ENCODE data around the gene ZNF384. TPM values are rescaled to one million over a fixed set of nuclear protein-coding genes. Genes with fewer than 3 reads are reported as not detected.
A peak's percentile ranks its signal among the peaks of the same experiment; 100 is the strongest.

Gene ZNF384
- total and polyA plus RNA-seq, 5 donors from 2014 or later: 13.4 to 68.3 (median 19.8) TPM

DNA sequence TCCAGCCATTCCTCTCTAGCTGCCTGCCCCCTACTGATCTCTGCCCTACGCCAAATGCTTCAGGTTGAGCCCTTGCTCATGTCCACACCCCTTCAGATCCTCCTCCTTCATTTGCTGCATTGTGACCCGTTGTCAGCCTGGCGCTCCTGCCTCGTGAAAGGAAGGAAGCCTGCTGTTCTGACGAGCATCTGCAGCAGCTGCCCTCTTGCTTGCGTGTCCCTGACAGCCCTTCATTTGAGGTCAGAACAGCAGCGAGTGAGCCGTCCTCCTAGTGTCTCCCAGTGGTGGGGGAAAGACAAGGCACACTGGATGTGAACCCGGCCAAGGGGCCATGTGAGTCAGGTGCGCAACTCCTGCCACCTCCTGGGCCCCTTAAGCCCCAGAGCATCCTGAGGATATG, 14.5 kb upstream of the ZNF384 start:
- Histone ChIP-seq H3K36me3 (ENCODE audit: control insufficient read depth, insufficient read depth, low read length) (no peaks in the 10 kb centered on the region), H3K4me3 (ENCODE audit: low read depth, low read length) (no peak overlapping the region), H3K9me3 (ENCODE audit: control insufficient read depth in 2 of 2, low read length in 2 of 2) (peaks cover 3 to 5% of the 10 kb centered on the region in 2 experiments), H3K27me3 (ENCODE audit: control insufficient read depth, insufficient read depth, low read length) (peaks cover 30% of the 10 kb centered on the region), H3K27ac (ENCODE audit: insufficient read depth, low read length, poor library complexity, severe bottlenecking) (no peak overlapping the region), H3K4me1 (ENCODE audit: control insufficient read depth, insufficient read depth, low read length, poor library complexity, severe bottlenecking) (peaks cover 13% of the 10 kb centered on the region)
- H3K36me3 Mint-ChIP-seq: no peaks in the 10 kb centered on the region
- peaks cover 0 to 6% (median 0%) of the 10 kb centered on the region in 7 donors for H3K9me3 Mint-ChIP-seq
- H3K27ac Mint-ChIP-seq: no peak overlapping the region
- H3K4me1 Mint-ChIP-seq: peaks cover 0 to 27% (median 6%) of the 10 kb centered on the region in 4 donors
- DNase-seq (no peak), ATAC-seq (ENCODE audit: low read depth in 2 of 2) (no peak)
- no peak overlapping the region for H3K4me3 Mint-ChIP-seq
- peaks cover 57% of the 10 kb centered on the region for H3K27me3 Mint-ChIP-seq

DNA sequence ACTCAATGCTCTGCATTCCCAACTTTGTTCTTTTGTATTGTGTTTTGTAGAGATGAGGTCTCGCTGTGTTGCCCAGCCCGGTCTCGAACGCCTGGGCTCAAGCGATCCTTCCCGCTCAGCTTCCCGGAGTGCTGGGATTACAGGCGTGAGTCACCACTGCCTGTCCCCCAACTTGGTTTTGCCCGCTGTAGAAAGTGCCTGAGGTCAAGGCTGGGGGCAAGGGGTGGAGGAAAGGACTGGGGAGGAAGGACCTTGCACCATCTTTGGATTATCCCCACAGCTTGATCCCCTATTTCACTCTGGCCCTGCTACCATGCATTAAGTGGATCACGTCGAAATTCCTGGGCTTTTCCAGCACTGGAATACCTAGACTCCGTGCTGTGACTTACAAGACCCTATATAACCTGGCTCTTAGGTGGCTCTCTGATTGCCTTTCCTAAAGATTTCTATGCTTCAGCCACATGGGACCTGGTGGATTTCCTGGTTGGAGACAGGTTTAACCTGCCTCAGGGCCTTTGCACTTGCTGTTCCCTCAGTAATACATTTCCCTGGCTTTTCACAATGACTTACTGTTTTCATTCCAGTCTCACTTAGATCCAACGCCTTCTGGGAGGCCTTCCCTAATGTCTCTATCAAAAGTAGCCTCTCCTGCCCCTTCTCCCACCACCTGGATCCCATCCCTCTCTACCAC, 12.0 kb upstream of the ZNF384 start:
- Histone ChIP-seq H3K9me3 (ENCODE audit: control insufficient read depth in 2 of 2, low read length in 2 of 2) (peaks cover 3 to 5% of the 10 kb centered on the region in 2 experiments), H3K4me3 (ENCODE audit: low read depth, low read length) (peak overlapping the region; percentile 15), H3K4me1 (ENCODE audit: control insufficient read depth, insufficient read depth, low read length, poor library complexity, severe bottlenecking) (peaks cover 13% of the 10 kb centered on the region), H3K27me3 (ENCODE audit: control insufficient read depth, insufficient read depth, low read length) (peaks cover 30% of the 10 kb centered on the region), H3K36me3 (ENCODE audit: control insufficient read depth, insufficient read depth, low read length) (no peaks in the 10 kb centered on the region), H3K27ac (ENCODE audit: insufficient read depth, low read length, poor library complexity, severe bottlenecking) (no peak overlapping the region)
- Mint-ChIP-seq H3K27ac (peak overlapping the region in 1 of 3 donors; percentile 63), H3K4me3 (peak overlapping the region; percentile 59 to 74 (median 70)), H3K27me3 (peaks cover 69% of the 10 kb centered on the region), H3K36me3 (no peaks in the 10 kb centered on the region), H3K4me1 (peaks cover 0 to 30% (median 7%) of the 10 kb centered on the region in 4 donors), H3K9me3 (peaks cover 0 to 4% (median 0%) of the 10 kb centered on the region in 7 donors)
- no peak for ATAC-seq (ENCODE audit: low read depth in 2 of 2)
- no peak for DNase-seq

DNA sequence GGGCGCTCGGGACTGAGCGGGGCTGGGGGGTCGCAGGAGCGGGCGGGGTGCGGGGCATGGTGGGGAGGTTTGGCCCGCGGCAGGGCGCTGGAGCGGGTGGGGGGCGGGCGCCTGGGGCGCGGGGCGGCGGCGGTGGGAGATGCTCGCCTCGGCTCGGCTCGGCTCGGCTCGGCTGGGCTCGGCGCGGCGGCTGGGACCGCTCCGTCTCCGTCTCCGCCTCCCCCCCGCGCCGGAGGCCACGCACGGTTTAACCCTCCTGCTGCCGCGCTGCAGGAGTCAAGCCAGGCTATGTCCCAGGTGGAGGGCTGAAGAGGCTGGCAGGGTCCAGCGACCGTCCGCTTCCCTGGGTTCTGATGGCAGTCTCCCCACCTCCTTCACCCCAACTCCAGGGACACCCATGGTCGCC, 11.5 kb upstream of the ZNF384 start, which contains the start of gene PIANP:
PIANP (minus strand) TSS at position 170 of the 406 bp plus-strand sequence. CDS start 2,754 bp downstream, outside the sequence.
- Mint-ChIP-seq H3K36me3 (no peaks in the 10 kb centered on the region), H3K9me3 (peaks cover 0 to 4% (median 0%) of the 10 kb centered on the region in 7 donors), H3K4me1 (peaks cover 0 to 32% (median 7%) of the 10 kb centered on the region in 4 donors), H3K4me3 (peak within 1 kb of the TSS; percentile 59 to 76 (median 70)), H3K27ac (peak within 1 kb of the TSS in 2 of 3 donors; percentile 63 to 80), H3K27me3 (peaks cover 74% of the 10 kb centered on the region)
- Histone ChIP-seq H3K27me3 (ENCODE audit: control insufficient read depth, insufficient read depth, low read length) (peaks cover 30% of the 10 kb centered on the region), H3K27ac (ENCODE audit: insufficient read depth, low read length, poor library complexity, severe bottlenecking) (no peak within 1 kb of the TSS), H3K4me3 (ENCODE audit: low read depth, low read length) (peak within 1 kb of the TSS; percentile 15), H3K9me3 (ENCODE audit: control insufficient read depth in 2 of 2, low read length in 2 of 2) (peaks cover 3 to 5% of the 10 kb centered on the region in 2 experiments), H3K4me1 (ENCODE audit: control insufficient read depth, insufficient read depth, low read length, poor library complexity, severe bottlenecking) (peaks cover 13% of the 10 kb centered on the region), H3K36me3 (ENCODE audit: control insufficient read depth, insufficient read depth, low read length) (no peaks in the 10 kb centered on the region)
- DNase-seq (peak; percentile 21 to 54 (median 37)), ATAC-seq (ENCODE audit: low read depth in 2 of 2) (peak; percentile 78 to 81)

DNA sequence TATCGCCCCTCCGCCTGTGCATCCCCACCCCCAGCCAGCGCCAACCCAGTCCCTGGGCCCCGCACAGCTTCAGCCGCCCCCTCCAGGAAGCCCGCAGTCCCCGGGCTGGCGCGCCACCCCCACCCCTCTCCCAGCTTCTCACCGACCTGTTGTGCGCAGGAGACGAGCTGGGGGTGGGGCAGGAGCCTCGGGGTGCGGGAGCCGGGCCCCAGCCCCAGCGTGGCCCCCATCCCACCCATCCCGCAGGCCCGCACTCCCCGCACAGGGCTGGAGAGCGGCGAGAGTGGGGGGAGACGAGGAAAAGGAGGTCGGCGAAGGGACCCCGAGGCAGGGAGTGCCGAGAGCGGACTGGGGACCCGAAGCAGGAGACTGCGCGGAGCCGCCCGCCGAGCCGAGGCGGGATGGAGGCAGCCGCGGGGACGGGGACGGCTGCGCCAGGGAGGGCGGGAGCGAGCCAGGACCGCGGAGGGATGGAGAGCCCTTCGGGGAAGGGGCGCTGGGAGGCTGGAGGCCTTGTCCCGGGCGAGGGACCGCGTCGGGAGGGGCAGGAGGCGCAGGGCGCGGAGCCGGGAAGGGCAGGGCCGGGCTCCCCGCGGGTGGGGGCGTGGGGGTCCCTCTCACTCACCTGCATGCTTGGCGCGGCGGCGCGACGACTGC, 10.9 kb upstream of the ZNF384 start:
- Mint-ChIP-seq H3K4me1 (peaks cover 0 to 32% (median 7%) of the 10 kb centered on the region in 4 donors), H3K27ac (no peak overlapping the region), H3K36me3 (no peaks in the 10 kb centered on the region), H3K27me3 (peaks cover 72% of the 10 kb centered on the region), H3K9me3 (peaks cover 0 to 4% (median 0%) of the 10 kb centered on the region in 7 donors), H3K4me3 (peak overlapping the region in 3 of 4 donors; percentile 46 to 76 (median 65))
- no peak overlapping the region for H3K4me3 ChIP-seq (ENCODE audit: low read depth, low read length)
- ATAC-seq (ENCODE audit: low read depth in 2 of 2) (peak in 1 of 2 donors; percentile 3), DNase-seq (no peak)
- H3K27me3 ChIP-seq (ENCODE audit: control insufficient read depth, insufficient read depth, low read length): peaks cover 30% of the 10 kb centered on the region
- no peak overlapping the region for H3K27ac ChIP-seq (ENCODE audit: insufficient read depth, low read length, poor library complexity, severe bottlenecking)
- peaks cover 13% of the 10 kb centered on the region for H3K4me1 ChIP-seq (ENCODE audit: control insufficient read depth, insufficient read depth, low read length, poor library complexity, severe bottlenecking)
- H3K36me3 ChIP-seq (ENCODE audit: control insufficient read depth, insufficient read depth, low read length): no peaks in the 10 kb centered on the region
- H3K9me3 ChIP-seq (ENCODE audit: control insufficient read depth in 2 of 2, low read length in 2 of 2): peaks cover 3 to 5% of the 10 kb centered on the region in 2 experiments

DNA sequence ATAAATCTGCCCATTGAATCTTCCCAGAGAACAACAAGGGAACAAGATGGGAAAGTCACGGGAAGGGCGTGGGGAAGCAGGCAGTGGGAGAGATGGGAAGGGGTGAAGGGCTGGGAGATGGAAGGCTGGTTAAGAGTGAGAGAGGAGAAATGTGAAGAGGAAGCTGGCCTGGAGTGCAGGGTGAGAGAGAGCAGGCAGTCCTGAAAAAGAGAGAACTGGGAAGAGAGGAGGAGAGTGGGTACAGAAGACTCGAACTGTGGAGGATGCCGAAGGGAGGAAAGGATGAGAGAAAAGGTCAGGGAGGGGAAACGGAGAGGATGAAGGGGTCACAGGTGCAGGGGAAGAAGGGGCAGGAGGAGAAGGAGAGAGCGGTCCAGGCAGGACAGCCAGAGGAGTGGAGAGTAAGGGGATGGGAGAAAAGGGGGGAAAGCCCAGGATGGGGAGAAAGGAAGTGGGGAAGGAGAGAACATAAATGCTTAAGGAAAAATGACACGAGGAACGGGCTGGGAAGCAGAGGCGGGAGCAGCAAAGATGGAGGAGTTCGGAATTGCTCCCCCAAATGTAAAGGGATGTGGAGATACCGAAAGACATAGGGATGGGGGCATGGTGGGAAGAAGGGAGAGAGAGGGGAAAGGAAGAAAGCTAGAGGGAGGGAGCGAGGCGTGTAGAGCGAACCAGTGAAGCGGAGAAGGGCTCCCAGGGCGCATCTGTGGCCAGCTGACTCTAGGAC, 10.2 kb upstream of the ZNF384 start:
- no peak for DNase-seq
- Mint-ChIP-seq H3K27ac (peak overlapping the region in 2 of 3 donors; percentile 43 to 80), H3K4me1 (peaks cover 0 to 32% (median 7%) of the 10 kb centered on the region in 4 donors), H3K36me3 (no peaks in the 10 kb centered on the region), H3K27me3 (peaks cover 65% of the 10 kb centered on the region), H3K9me3 (peaks cover 0 to 4% (median 0%) of the 10 kb centered on the region in 7 donors), H3K4me3 (peak overlapping the region; percentile 28 to 76 (median 70))
- ATAC-seq (ENCODE audit: low read depth in 2 of 2): no peak
- H3K4me3 ChIP-seq (ENCODE audit: low read depth, low read length): no peak overlapping the region
- peaks cover 3 to 5% of the 10 kb centered on the region in 2 experiments for H3K9me3 ChIP-seq (ENCODE audit: control insufficient read depth in 2 of 2, low read length in 2 of 2)
- no peaks in the 10 kb centered on the region for H3K36me3 ChIP-seq (ENCODE audit: control insufficient read depth, insufficient read depth, low read length)
- H3K4me1 ChIP-seq (ENCODE audit: control insufficient read depth, insufficient read depth, low read length, poor library complexity, severe bottlenecking): peaks cover 13% of the 10 kb centered on the region
- H3K27me3 ChIP-seq (ENCODE audit: control insufficient read depth, insufficient read depth, low read length): peaks cover 30% of the 10 kb centered on the region
- no peak overlapping the region for H3K27ac ChIP-seq (ENCODE audit: insufficient read depth, low read length, poor library complexity, severe bottlenecking)

DNA sequence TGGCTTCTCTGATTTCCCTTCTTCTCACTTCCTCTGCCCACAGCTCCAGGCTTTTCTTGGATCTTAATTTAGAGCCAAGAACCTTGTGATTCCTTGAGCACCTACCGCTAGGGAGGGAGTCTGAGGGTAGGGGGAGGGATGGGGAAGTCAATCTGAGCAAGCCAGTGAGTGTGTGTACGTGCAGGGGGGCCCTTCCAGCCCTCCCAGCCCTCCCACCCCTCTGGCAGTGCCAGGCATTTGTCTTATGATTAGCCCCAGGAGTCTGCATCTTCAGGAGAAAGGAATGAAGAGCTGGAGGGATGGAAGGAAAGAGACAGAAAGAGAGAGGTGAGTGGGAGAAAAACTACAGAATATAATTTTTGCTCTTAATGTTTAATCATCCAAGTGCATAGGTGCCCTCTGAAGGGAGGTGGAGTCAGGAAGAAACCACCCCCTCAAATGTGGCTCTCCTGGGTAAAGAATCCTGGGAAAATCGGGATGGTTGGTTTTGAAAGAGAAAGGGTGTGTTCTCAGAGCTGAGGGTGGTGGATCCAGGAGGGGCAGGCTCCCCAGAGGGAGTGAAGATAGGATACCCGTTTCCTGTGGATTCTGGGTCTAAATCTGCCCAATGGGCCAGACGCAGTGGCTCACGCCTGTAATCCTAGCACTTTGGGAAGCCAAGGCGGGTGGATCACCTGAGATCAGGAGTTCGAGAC, 9.3 kb upstream of the ZNF384 start:
- peaks cover 59% of the 10 kb centered on the region for H3K27me3 Mint-ChIP-seq
- H3K9me3 Mint-ChIP-seq: peaks cover 0 to 4% (median 0%) of the 10 kb centered on the region in 7 donors
- ATAC-seq (ENCODE audit: low read depth in 2 of 2) (no peak), DNase-seq (no peak)
- Histone ChIP-seq H3K4me3 (ENCODE audit: low read depth, low read length) (no peak overlapping the region), H3K4me1 (ENCODE audit: control insufficient read depth, insufficient read depth, low read length, poor library complexity, severe bottlenecking) (peaks cover 13% of the 10 kb centered on the region), H3K9me3 (ENCODE audit: control insufficient read depth in 2 of 2, low read length in 2 of 2) (peaks cover 3 to 5% of the 10 kb centered on the region in 2 experiments), H3K36me3 (ENCODE audit: control insufficient read depth, insufficient read depth, low read length) (no peaks in the 10 kb centered on the region), H3K27me3 (ENCODE audit: control insufficient read depth, insufficient read depth, low read length) (peaks cover 23% of the 10 kb centered on the region), H3K27ac (ENCODE audit: insufficient read depth, low read length, poor library complexity, severe bottlenecking) (no peak overlapping the region)
- H3K4me1 Mint-ChIP-seq: peaks cover 0 to 32% (median 7%) of the 10 kb centered on the region in 4 donors
- H3K36me3 Mint-ChIP-seq: no peaks in the 10 kb centered on the region
- H3K27ac Mint-ChIP-seq: peak overlapping the region in 1 of 3 donors; percentile 73
- peak overlapping the region in 3 of 4 donors; percentile 28 to 74 (median 57) for H3K4me3 Mint-ChIP-seq
